IMR-90 (cell line): ENCODE results near the gene GPSM1. TPM values are rescaled to one million over a fixed set of nuclear protein-coding genes. Genes with fewer than 3 reads are reported as not detected.

Experiments used
- ATAC-seq: fragments of 200-7000 bp; cut with Tn5 transposase; 2 replicates; pipeline ENCODE4 v1.9.1; 2020; ENCODE audit warnings: low read depth, mild to moderate bottlenecking, moderate library complexity
- BruUV-seq: library from RNA; stranded (reverse); fragments of 400-500 nt; replicated peaks from 2 replicates; lab custom pipeline; 2021; lab: Mats Ljungman, UMichigan
- CTCF ChIA-PET: fragments of 300-600 bp; formaldehyde crosslinking; extraction: SDS; loops from one replicate; lab custom pipeline; 2021; ENCODE audit warnings: antibody characterized with exemption; lab: Yijun Ruan, JAX
- POLR2A ChIA-PET: fragments of 300-600 bp; sonication (Branson Sonifier 250); formaldehyde crosslinking; loops from one replicate; lab custom pipeline; 2022; ENCODE audit warnings: antibody characterized with exemption; ENCODE audit not compliant: unreplicated experiment; lab: Charles Lee
- DNase-seq: peaks from one replicate; pipeline ENCODE4 v3.0.0; 2013
- H2AFZ ChIP-seq: replicated peaks from 2 replicates; pipeline ENCODE3; 2013; ENCODE audit warnings: low read length, mild to moderate bottlenecking; ENCODE audit not compliant: poor library complexity
- H2AK5ac ChIP-seq: 2 replicates; pipeline ENCODE4 v1.6.1; 2013; ENCODE audit warnings: low read depth, low read length, inconsistent platforms
- H2AK9ac ChIP-seq: replicated peaks from 2 replicates; pipeline ENCODE3; 2013; ENCODE audit warnings: mild to moderate bottlenecking, low read depth, low read length, moderate library complexity; ENCODE audit not compliant: poor library complexity
- H2BK120ac ChIP-seq: 2 replicates; pipeline ENCODE4 v1.6.1; 2013; ENCODE audit warnings: low read depth, low read length, inconsistent platforms
- H2BK15ac ChIP-seq: 3 replicates; pipeline ENCODE4 v1.6.1; 2013; ENCODE audit warnings: low read depth, low read length, inconsistent platforms
- H2BK20ac ChIP-seq: 2 replicates; pipeline ENCODE4 v1.6.1; 2013; ENCODE audit warnings: low read depth, mild to moderate bottlenecking, inconsistent platforms, low read length, moderate library complexity
- H2BK5ac ChIP-seq: 2 replicates; pipeline ENCODE4 v1.6.1; 2013; ENCODE audit warnings: mild to moderate bottlenecking, low read depth, low read length, inconsistent platforms; ENCODE audit not compliant: poor library complexity, severe bottlenecking
- H3K14ac ChIP-seq: replicated peaks from 2 replicates; pipeline ENCODE4 v1.6.1; 2013; ENCODE audit warnings: low read depth, low read length, inconsistent platforms
- H3K18ac ChIP-seq: 2 replicates; pipeline ENCODE4 v1.6.1; 2013; ENCODE audit warnings: low read depth, low read length, control low read depth
- H3K23ac ChIP-seq: 2 replicates; pipeline ENCODE4 v1.6.1; 2013; ENCODE audit warnings: low read depth, low read length, inconsistent platforms
- H3K27ac ChIP-seq: 2 replicates; pipeline ENCODE4 v1.5.1; 2013; ENCODE audit warnings: mild to moderate bottlenecking, control low read depth, low read length; ENCODE audit not compliant: insufficient read depth
- H3K27me3 ChIP-seq: 2 replicates; pipeline ENCODE4 v1.6.1; 2013; ENCODE audit warnings: low read length; ENCODE audit not compliant: control insufficient read depth, insufficient read depth
- H3K36me3 ChIP-seq: 2 replicates; pipeline ENCODE4 v1.6.1; 2013; ENCODE audit warnings: low read length, mixed read lengths; ENCODE audit not compliant: control insufficient read depth, insufficient read depth
- H3K4ac ChIP-seq: 2 replicates; pipeline ENCODE4 v1.6.1; 2013; ENCODE audit warnings: low read depth, low read length, inconsistent platforms
- H3K4me1 ChIP-seq: 2 replicates; pipeline ENCODE4 v1.6.1; 2013; ENCODE audit warnings: low read length, mixed read lengths; ENCODE audit not compliant: control insufficient read depth, insufficient read depth
- H3K4me2 ChIP-seq: 2 replicates; pipeline ENCODE4 v1.6.1; 2013; ENCODE audit warnings: low read depth, mild to moderate bottlenecking, control low read depth, low read length, moderate library complexity
- H3K4me3 ChIP-seq: 2 replicates; pipeline ENCODE4 v1.5.1; 2013; ENCODE audit warnings: low read depth, mild to moderate bottlenecking, control low read depth, low read length, moderate library complexity; ENCODE audit not compliant: insufficient read depth
- H3K56ac ChIP-seq: 2 replicates; pipeline ENCODE4 v1.6.1; 2013; ENCODE audit warnings: low read length, inconsistent platforms; ENCODE audit not compliant: insufficient read depth; ENCODE audit errors: extremely low read depth
- H3K79me1 ChIP-seq, 2 experiments: 2 replicates each; pipeline ENCODE4 v1.6.1; 2013; ENCODE audit warnings: low read length in 2 of 2, inconsistent platforms in 1 of 2, low read depth in 1 of 2
- H3K9ac ChIP-seq: 2 replicates; pipeline ENCODE4 v1.6.1; 2013; ENCODE audit warnings: low read depth, low read length, control low read depth
- H3K9me1 ChIP-seq: 2 replicates; pipeline ENCODE4 v1.6.1; 2013; ENCODE audit warnings: low read length, inconsistent platforms; ENCODE audit not compliant: insufficient read depth
- H3K9me3 ChIP-seq: 2 replicates; pipeline ENCODE4 v1.6.1; 2013; ENCODE audit warnings: low read length; ENCODE audit not compliant: control insufficient read depth, insufficient read depth
- H4K20me1 ChIP-seq: 2 replicates; pipeline ENCODE4 v1.6.1; 2013; ENCODE audit warnings: low read length, inconsistent platforms; ENCODE audit not compliant: insufficient read depth
- H4K5ac ChIP-seq: 2 replicates; pipeline ENCODE4 v1.6.1; 2013; ENCODE audit warnings: mild to moderate bottlenecking, low read depth, low read length, control low read depth
- H4K8ac ChIP-seq, 2 experiments: 2 replicates each; pipeline ENCODE4 v1.6.1; 2013; ENCODE audit warnings: low read depth in 2 of 2, low read length in 2 of 2, control low read depth in 1 of 2, inconsistent platforms in 1 of 2
- H4K91ac ChIP-seq: 2 replicates; pipeline ENCODE4 v1.6.1; 2013; ENCODE audit warnings: low read depth, low read length, inconsistent platforms; ENCODE audit not compliant: insufficient read depth
- CTCF ChIP-seq: conservative IDR thresholded peaks from 2 replicates; pipeline ENCODE4 v1.5.1; 2012; ENCODE audit warnings: mild to moderate bottlenecking, low read depth, low read length, improper control_type of control experiment
- RAD21 ChIP-seq: IDR thresholded peaks from 2 replicates; pipeline ENCODE4 v1.6.1; 2012; ENCODE audit warnings: low read length, improper control_type of control experiment
- RCOR1 ChIP-seq: IDR thresholded peaks from 2 replicates; pipeline ENCODE4 v1.6.1; 2012; ENCODE audit warnings: mild to moderate bottlenecking, low read length, improper control_type of control experiment; ENCODE audit not compliant: insufficient replicate concordance
- WGBS, 2 experiments: methylation state at CpG; one replicate each; pipeline versions ENCODE4 v1.1.5 to v1.1.7; 2013; ENCODE audit warnings: missing lambda C conversion rate in 2 of 2; ENCODE audit not compliant: insufficient read length in 1 of 2; ENCODE audit errors: extremely low coverage in 2 of 2; 5-methylcytosine and 5-hydroxymethylcytosine counted together
- dilution Hi-C: fragments of 300-500 bp; cut with HindIII; formaldehyde crosslinking; loops from one replicate; pipeline ENCODE4 v1.14.3; 2018; ENCODE audit warnings: low sequenced_read_pairs; ENCODE audit not compliant: unreplicated experiment
- in situ Hi-C: fragments of 300-500 bp; cut with MboI; formaldehyde crosslinking; loops from 3 replicates; pipeline ENCODE4 v1.14.3; 2019; ENCODE audit warnings: low sequenced_read_pairs, inconsistent platforms, mixed read lengths
- intact Hi-C: fragments of 100-400 bp; cut with micrococcal nuclease; formaldehyde crosslinking; loops from 2 replicates; pipeline ENCODE4 v1.10.0; 2022
- polyA plus RNA-seq, 3 experiments: library from polyadenylated mRNA; depleted of rRNA; stranded (reverse); fragments of >200 nt; gene quantifications; 2 replicates each; pipeline ENCODE4 v1.2.3, GENCODE V29; 2012; ENCODE audit warnings: low replicate concordance in 1 of 3
- total RNA-seq: library from RNA; depleted of rRNA; stranded (reverse); fragments of >200 nt; gene quantifications from 2 replicates; pipeline ENCODE4 v1.2.3, GENCODE V29; 2012

The GPSM1 gene
- total and polyA plus RNA-seq, 2 of the 4 experiments (the other 2 are of a cell fraction): 28.7 to 71.2 TPM

- Histone ChIP-seq H2BK20ac (no peak overlapping the region), H4K5ac (no peak overlapping the region), H3K14ac (no peak overlapping the region), H2BK15ac (no peak overlapping the region), H3K4ac (no peak overlapping the region), H4K20me1 (no peaks in the 10 kb centered on the region; the same call in 1 of the 2 replicates), H4K91ac (no peak overlapping the region), H2AFZ (no peak overlapping the region), H3K23ac (no peak overlapping the region), H2BK5ac (no peak overlapping the region), H3K56ac (no peak overlapping the region), H3K27ac (no peak overlapping the region), H3K4me1 (no peaks in the 10 kb centered on the region), H3K18ac (no peak overlapping the region), H3K9me1 (no peaks in the 10 kb centered on the region), H3K4me2 (no peak overlapping the region), H3K79me1 (no peaks in the 10 kb centered on the region), H3K36me3 (no peaks in the 10 kb centered on the region), H3K4me3 (no peak overlapping the region), H2AK9ac (no peak overlapping the region), H3K9ac (no peak overlapping the region), H2AK5ac (no peak overlapping the region), H3K27me3 (peaks cover 27% of the 10 kb centered on the region), H3K9me3 (peaks cover 3% of the 10 kb centered on the region), H4K8ac (no peak overlapping the region), H2BK120ac (no peak overlapping the region)
- ChIA-PET CTCF (no interaction called here), POLR2A (no interaction called here)
- in situ Hi-C loops (no loop called here), intact Hi-C loops (no loop called here), dilution Hi-C loops (no loop called here)
- no peak for ATAC-seq
- TF ChIP-seq RAD21: no peak
- TF ChIP-seq RCOR1: no peak
- no peak for TF ChIP-seq CTCF
- DNase-seq: no peak
- WGBS, 2 experiments: 47% methylated on average over 10 of the region's 22 CpGs; no CpG with 5 or more reads in 1 of the 2 experiments
- BruUV-seq: no TSS peak
These were observed 43.0 kb upstream of the GPSM1 start for GRCh38 chr9:136284311-136284710.
